D721Med (cell line): ENCODE data around the gene PTPN2.
A peak's percentile ranks its signal among the peaks of the same experiment; 100 is the strongest.

Experiments
- DNase-seq: peaks from one replicate; pipeline ENCODE4 v3.0.0; 2011; ENCODE audit warnings: low spot score; ENCODE audit not compliant: insufficient read length
- FAIRE-seq: peaks from 2 replicates; lab custom pipeline; 2011; peaks lifted over from hg19 to GRCh38; lab: Jason Lieb, UNC
- TF ChIP-seq, protein P1 (sequence below): IDR thresholded peaks from 2 replicates; pipeline ENCODE4 v1.5.1; 2012; ENCODE audit warnings: mild to moderate bottlenecking, control low read depth; ENCODE audit not compliant: insufficient read depth; ENCODE audit errors: missing control alignments

PTPN2 gene

DNA sequence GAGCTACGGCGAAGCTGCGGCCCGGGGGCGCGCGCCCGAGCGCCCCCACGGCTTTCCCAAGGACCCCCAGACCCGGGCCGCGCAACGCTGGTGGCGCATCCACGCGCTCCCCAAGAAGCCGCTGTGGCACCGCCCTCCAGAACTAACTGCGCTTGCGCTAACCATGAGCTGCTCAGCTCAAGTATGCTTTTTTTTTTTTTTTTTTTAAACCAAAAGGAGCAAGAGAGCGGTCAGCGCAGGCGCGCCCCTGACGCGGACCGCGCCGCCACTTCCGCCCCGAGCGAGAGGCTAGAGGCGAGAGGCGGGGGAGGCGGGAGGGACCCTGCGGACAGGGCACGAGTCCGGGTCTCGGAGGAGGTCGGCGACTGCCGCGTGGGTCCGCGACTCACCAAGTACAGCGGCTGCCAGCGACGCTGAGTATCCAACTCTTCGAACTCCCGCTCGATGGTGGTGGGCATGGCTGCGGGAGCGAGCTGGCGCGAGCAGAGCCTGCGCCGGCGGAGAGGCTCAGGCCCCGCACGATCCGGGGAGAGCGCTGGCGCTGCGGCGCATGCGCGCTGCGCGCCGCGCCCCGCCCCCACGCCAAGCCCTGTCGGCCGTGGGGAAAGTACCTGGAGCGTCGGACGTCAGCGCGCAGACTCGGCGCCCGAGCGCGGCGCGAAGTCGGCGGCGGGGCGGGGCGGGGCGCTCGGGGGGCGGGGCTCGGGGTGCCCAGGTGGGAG lies at the start of gene PTPN2:
Gene PTPN2, minus strand, starts transcription at position 554 of the 722 bp plus-strand sequence. Its CDS starts 96 bp downstream, at position 458.
- TF ChIP-seq, protein P1, sequence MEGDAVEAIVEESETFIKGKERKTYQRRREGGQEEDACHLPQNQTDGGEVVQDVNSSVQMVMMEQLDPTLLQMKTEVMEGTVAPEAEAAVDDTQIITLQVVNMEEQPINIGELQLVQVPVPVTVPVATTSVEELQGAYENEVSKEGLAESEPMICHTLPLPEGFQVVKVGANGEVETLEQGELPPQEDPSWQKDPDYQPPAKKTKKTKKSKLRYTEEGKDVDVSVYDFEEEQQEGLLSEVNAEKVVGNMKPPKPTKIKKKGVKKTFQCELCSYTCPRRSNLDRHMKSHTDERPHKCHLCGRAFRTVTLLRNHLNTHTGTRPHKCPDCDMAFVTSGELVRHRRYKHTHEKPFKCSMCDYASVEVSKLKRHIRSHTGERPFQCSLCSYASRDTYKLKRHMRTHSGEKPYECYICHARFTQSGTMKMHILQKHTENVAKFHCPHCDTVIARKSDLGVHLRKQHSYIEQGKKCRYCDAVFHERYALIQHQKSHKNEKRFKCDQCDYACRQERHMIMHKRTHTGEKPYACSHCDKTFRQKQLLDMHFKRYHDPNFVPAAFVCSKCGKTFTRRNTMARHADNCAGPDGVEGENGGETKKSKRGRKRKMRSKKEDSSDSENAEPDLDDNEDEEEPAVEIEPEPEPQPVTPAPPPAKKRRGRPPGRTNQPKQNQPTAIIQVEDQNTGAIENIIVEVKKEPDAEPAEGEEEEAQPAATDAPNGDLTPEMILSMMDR, result no peak
- DNase-seq (peak; percentile 82), FAIRE-seq (no peak)

DNA sequence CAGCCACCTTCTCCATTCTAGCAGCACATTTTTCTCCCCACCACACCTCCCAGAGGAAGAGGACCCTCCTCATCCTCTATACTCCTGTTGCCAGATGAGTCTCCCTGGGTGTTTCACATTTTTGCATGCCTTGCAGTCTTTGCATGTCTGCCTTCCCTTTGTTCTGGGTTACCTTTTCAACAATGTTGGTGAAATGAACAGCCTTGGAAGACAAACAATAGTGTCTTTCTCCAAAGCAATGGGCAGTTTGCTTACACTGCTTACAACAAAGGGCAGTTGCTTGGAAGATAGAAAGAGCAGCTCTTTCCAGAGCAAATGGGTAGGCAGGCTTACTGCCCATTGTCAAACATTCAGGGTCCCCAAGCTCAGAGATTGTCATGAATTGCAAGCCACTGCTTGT lies 49.3 kb upstream of the PTPN2 start:
- TF ChIP-seq, protein P1, result no peak
- DNase-seq (no peak), FAIRE-seq (no peak)

DNA sequence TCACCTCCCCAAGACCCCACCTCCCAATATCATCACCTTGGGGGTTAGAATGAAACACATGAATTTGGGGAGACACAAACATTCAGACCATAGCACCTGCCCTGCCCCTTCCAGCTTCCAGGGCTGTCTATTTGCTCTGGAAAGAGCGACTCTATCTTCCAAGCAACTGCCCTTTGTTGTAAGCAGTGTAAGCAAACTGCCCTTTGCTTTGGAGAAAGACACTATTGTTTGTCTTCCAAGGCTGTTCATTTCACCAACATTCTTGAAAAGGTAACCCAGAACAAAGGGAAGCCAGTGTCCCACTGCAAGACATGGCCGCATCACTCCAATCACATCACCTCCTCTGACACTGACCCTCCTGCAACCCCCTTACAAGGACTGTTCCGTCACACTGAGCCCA lies 46.9 kb upstream of the PTPN2 start:
- FAIRE-seq, result no peak
- no peak for DNase-seq
- TF ChIP-seq, protein P1, result no peak

DNA sequence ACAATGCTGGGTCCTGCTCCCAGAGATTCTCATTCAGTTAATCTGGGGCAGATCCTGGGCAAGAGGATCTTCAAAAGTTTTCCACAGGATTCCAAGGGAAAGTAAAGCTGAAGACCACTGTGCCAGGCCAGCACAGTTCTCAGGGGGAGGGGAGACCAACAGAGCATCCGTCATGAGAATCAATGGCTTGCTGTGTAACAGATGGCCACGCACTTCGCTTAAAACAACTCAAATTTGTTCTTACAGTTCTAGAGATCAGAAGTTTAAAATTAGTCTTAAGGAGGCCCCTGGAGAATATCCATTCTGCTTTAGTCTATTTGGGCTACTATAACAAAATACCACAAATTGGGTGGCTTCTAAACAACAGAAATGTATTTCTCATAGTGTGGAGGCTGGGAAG lies 46.3 kb upstream of the PTPN2 start:
- DNase-seq (no peak), FAIRE-seq (no peak)
- TF ChIP-seq, protein P1, result no peak

DNA sequence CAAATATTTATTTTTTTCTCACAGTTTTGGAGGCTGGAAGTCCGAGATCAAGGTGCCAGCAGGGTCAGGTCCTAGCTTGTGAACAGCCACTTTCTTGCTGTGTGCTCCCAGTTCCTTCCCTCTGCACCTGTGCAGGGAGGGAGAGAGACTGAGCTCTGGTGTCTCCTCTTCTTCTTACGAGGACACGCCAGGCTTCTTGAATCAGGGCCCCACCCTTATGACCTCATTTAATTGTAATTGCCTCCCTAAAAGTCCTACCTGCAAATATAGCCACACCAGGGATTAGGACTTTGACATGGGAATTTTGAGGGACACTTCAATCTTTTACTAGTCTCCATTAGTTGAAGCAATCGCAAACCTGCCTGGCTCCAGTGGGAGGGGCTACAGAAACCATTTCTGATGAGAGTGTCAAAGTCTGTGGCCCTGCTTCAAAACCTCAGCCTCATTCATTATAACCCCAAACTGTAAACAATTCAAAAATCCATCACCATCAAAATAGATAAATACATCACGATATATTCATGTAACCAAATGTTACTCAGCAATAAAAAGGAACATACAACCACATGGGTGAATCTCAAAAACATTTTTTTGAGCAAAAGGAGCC lies 45.5 kb upstream of the PTPN2 start:
- no peak for FAIRE-seq
- TF ChIP-seq, protein P1, result no peak

DNA sequence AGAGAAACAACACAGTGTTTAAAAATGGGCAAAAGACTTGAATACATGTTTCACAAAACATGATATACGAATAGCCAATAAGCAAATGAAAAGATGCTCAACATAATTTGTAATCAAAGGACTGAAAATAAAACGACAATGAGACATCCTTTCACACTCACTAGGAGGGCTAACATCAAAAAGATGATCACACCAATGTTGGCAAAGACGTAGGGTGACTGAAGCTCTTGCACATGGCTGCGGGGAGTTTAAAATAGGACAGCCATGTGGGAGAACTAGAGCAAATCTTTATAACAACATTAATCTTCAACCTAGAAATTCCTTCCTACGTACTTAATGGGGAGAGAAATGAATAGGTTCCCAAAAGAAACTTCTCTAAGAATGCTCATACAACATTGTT lies 44.6 kb upstream of the PTPN2 start:
- DNase-seq (no peak), FAIRE-seq (no peak)
- TF ChIP-seq, protein P1, result no peak

More for the DNA sequence above, 45.5 kb upstream of the PTPN2 start:
- DNase-seq, result no peak

DNA sequence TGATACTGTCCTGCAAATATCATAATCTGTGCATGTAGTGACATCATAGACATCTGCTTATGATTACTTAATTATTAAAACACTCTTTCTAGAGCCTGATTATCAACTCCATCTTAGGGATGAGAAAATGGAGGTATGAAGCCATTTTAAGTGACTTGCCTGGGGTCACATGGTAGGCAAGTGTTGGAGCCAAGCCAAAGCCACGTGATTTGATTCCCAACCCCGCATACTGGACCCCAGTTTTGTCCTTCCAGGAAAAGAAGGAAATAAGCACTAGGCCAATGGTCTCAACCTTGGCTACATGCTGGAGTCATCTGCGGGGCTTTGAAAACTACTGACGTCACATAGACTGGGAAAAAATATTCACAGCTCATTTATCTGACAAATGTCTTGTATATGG lies 44.2 kb upstream of the PTPN2 start:
- TF ChIP-seq, protein P1, result no peak
- DNase-seq (no peak), FAIRE-seq (no peak)
